Bronchial epithelial cell (primary cell): ENCODE measurements around the gene AGAP1. TPM values are rescaled to one million over a fixed set of nuclear protein-coding genes. Genes with fewer than 3 reads are reported as not detected.

ENCODE experiments used
- DNase-seq: peaks from one replicate; pipeline ENCODE4 v3.0.0-alpha.2; 2010; ENCODE audit warnings: low read depth
- FAIRE-seq: peaks from 2 replicates; lab custom pipeline; 2011; peaks lifted over from hg19 to GRCh38; lab: Jason Lieb, UNC
- H3K27me3 ChIP-seq: 2 replicates; pipeline ENCODE4 v1.5.1; 2011; ENCODE audit warnings: low read length; ENCODE audit not compliant: control insufficient read depth, insufficient read depth
- H3K36me3 ChIP-seq: 2 replicates; pipeline ENCODE4 v1.5.1; 2011; ENCODE audit warnings: low read length; ENCODE audit not compliant: control insufficient read depth, insufficient read depth
- H3K4me3 ChIP-seq: 2 replicates; pipeline ENCODE4 v1.5.1; 2011; ENCODE audit warnings: mild to moderate bottlenecking, low read depth, low read length, control low read depth
- total RNA-seq: library from RNA; depleted of rRNA; stranded (reverse); fragments of >200 nt; gene quantifications from 2 replicates; pipeline ENCODE4 v1.2.1, GENCODE V29; 2014
- TF ChIP-seq, protein P1 (sequence below): IDR thresholded peaks from 2 replicates; pipeline ENCODE4 v1.5.1; 2011; ENCODE audit warnings: mild to moderate bottlenecking, moderate library complexity, low read length, control low read depth, inconsistent platforms; ENCODE audit not compliant: insufficient read depth, severe bottlenecking

The AGAP1 gene
- total RNA-seq, 1 donor from 2014 or later, result 22.4 TPM

DNA sequence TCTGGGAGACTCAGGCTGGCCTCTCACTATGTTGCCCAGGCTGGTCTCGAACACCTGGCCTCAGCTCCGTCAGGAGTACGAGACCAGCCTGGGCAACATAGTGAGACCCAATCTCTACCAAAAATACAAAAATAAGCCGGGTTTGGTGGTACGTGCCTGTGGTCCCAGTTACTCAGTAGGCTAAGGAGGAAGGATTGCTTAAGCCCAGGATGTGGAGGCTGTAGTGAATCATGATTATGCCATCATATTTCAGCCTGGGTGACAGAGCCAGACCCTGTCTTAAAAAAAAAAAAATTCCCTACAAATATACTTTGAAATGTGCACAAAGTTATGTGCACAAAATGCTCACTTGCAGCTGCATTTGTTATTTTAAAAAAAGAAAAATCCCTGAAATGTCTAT lies 26.3 kb upstream of the AGAP1 start:
- peak; percentile 91 for DNase-seq
- FAIRE-seq, result no peak
- no peak overlapping the region for H3K4me3 ChIP-seq
- no peaks in the 10 kb centered on the region for H3K36me3 ChIP-seq
- TF ChIP-seq, protein P1, sequence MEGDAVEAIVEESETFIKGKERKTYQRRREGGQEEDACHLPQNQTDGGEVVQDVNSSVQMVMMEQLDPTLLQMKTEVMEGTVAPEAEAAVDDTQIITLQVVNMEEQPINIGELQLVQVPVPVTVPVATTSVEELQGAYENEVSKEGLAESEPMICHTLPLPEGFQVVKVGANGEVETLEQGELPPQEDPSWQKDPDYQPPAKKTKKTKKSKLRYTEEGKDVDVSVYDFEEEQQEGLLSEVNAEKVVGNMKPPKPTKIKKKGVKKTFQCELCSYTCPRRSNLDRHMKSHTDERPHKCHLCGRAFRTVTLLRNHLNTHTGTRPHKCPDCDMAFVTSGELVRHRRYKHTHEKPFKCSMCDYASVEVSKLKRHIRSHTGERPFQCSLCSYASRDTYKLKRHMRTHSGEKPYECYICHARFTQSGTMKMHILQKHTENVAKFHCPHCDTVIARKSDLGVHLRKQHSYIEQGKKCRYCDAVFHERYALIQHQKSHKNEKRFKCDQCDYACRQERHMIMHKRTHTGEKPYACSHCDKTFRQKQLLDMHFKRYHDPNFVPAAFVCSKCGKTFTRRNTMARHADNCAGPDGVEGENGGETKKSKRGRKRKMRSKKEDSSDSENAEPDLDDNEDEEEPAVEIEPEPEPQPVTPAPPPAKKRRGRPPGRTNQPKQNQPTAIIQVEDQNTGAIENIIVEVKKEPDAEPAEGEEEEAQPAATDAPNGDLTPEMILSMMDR, result no peak
- H3K27me3 ChIP-seq, result no peaks in the 10 kb centered on the region

DNA sequence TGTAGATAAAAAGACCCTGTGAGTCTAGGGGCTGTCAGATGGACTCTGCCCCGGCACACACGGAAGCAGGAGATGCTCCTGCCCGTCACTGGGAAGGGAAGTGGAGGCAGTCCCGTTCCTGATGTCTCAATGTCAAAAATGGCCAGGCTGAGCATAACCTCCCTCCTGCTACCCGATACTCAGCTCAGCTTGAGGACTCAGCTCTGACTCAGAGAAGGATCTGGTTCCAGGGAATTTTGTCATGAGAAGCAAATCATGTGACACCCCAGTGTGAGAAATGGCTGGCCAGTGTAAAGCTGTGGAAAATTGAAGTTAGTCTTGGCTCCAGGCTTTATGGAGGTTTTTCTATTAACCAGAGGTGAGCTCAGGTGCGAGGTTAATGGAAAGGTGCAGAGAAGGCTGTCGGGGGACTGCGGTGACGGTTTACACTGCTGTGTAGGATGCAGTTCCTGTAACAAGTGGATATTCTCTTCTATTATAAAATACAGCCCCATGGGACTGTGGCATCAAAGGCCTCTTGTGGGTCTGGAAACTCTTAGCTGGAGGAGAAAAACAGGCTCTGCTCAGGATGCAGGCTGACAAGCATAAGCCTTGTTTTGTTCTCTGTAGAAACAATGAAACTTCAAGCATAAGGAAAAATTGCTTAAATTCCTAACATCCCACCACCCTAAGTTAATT lies 24.7 kb upstream of the AGAP1 start:
- FAIRE-seq, result peak; percentile 70
- TF ChIP-seq, protein P1, result no peak
- Histone ChIP-seq H3K27me3 (no peaks in the 10 kb centered on the region), H3K36me3 (no peaks in the 10 kb centered on the region), H3K4me3 (no peak overlapping the region)
- DNase-seq, result peak; percentile 97

DNA sequence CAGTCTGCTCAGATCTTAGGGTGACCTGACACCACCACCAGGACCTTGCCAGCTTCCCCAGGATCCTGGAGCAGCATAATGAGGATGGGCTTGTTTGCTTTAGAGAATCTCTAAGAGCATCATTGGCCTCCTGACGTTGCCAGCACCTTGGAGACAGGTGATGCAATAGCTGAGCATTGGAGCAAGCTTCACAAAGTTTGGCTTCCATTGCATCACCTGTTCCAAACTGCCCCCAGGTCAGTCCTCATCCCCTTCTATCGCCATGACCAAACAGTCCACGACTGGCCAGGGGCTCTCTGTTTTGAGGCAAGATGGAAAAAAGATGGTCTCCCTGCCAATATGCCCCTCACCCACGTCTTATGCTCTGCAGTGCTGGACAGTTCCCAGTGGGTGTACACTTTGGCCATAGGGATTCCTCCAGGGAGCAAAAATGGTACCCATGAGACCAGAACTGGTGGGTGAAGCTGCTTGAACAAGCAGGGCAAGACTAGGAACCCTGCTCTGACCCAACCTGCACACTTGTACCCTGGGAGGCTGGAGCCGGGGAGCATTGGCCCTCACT lies 22.6 kb upstream of the AGAP1 start:
- DNase-seq, result no peak
- TF ChIP-seq, protein P1, result no peak
- no peaks in the 10 kb centered on the region for H3K36me3 ChIP-seq
- no peak overlapping the region for H3K4me3 ChIP-seq
- no peaks in the 10 kb centered on the region for H3K27me3 ChIP-seq
- FAIRE-seq, result no peak

DNA sequence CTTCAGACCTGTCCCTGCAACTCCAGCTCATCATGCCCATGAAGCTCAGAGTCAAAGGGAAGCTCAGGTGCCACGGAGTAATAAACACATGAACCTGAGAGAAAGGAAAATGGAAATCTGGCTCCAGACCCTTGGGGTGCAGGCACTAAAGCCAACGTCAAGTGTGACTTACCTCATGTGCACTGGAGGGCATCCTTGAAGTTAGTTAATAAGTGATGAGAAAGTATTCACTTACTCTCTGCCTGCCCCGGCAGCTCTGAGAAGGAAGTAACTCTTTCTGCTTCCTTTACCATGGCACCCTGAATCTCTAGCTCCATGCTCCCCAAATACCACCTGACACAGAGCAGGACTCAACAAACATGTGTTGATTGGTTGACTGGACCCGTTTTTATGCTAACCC lies 21.4 kb upstream of the AGAP1 start:
- peak; percentile 16 for DNase-seq
- no peak for FAIRE-seq
- no peaks in the 10 kb centered on the region for H3K36me3 ChIP-seq
- H3K27me3 ChIP-seq, result no peaks in the 10 kb centered on the region
- H3K4me3 ChIP-seq, result no peak overlapping the region
- TF ChIP-seq, protein P1, result no peak

GRCh38 chr2:235478609-235479008 lies 15.2 kb upstream of the AGAP1 start:
- DNase-seq, result no peak
- no peak overlapping the region for H3K4me3 ChIP-seq
- H3K27me3 ChIP-seq, result peaks cover 1% of the 10 kb centered on the region
- no peak for FAIRE-seq
- TF ChIP-seq, protein P1, result no peak
- H3K36me3 ChIP-seq, result no peaks in the 10 kb centered on the region
